ENCODE measurements around the gene LONRF2.
A peak's percentile ranks its signal among the peaks of the same experiment; 100 is the strongest.
"Not testable (repeated sequence)": the region's sequence is repeated elsewhere in the genome, so short reads cannot be mapped to it uniquely, and the experiment has no call there.

The LONRF2 gene

GRCh38 chr2:100321866-100322820 is at the start of gene LONRF2:
Gene LONRF2, minus strand, starts transcription at chr2:100322501. Its CDS starts 408 bp downstream, at chr2:100322093.
- in situ Hi-C loops (cut with HindIII; ENCODE audit: low pct_ligation_motif_present, low pct_unique_long_range_greater_than_20kb, low sequenced_read_pairs), result no loop called here
- peak; percentile 11 for DNase-seq

GRCh38 chr2:100367163-100367562 is 44.9 kb upstream of the LONRF2 start:
- in situ Hi-C loops (cut with HindIII; ENCODE audit: low pct_ligation_motif_present, low pct_unique_long_range_greater_than_20kb, low sequenced_read_pairs), result no loop called here
- DNase-seq, result no peak

- in situ Hi-C loops (cut with HindIII; ENCODE audit: low pct_ligation_motif_present, low pct_unique_long_range_greater_than_20kb, low sequenced_read_pairs), result no loop called here
These were observed 43.1 kb upstream of the LONRF2 start for GRCh38 chr2:100365434-100365833.

DNA sequence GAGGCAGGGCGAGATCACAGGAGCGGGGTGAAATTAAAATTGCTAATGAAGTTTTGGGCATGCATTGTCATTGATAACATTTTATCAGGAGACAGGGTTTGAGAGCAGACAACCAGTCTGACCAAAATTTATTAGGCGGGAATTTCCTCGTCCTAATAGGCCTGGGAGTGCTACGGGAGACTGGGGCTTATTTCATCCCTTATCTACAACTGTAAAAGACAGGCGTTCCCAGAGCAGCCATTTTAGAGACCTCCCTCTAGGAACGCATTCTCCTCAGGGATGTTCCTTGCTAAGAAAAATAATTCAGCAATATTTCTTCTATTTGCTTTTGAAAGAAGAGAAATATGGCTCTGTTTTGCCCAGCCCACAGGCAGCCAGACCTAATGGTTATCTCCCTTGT is 40.0 kb upstream of the LONRF2 start:
- in situ Hi-C loops (cut with HindIII; ENCODE audit: low pct_ligation_motif_present, low pct_unique_long_range_greater_than_20kb, low sequenced_read_pairs); DNase-seq: not testable (repeated sequence)

More at GRCh38 chr2:100365434-100365833, 43.1 kb upstream of the LONRF2 start:
- DNase-seq, result no peak

DNA sequence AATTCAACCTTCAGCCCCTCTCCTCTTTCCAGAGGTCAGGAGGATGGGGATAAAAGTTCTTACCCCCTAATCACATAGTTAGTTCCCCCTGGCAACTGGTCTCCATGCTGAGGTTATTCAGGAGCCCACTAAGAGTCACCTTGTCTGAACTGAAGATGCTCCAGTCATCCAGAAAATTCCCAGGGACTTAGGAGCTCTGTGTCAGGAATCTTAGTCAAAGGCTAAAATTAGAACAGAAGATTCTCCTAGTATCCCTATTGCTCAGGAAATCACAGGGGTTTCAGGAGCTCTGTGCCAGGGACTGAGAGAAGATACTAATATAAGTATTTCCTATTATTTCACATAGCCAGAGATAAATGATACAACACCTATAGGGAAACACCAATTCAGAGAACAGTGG is 37.3 kb upstream of the LONRF2 start:
- in situ Hi-C loops (cut with HindIII; ENCODE audit: low pct_ligation_motif_present, low pct_unique_long_range_greater_than_20kb, low sequenced_read_pairs), result no loop called here
- DNase-seq, result no peak

- in situ Hi-C loops (cut with HindIII; ENCODE audit: low pct_ligation_motif_present, low pct_unique_long_range_greater_than_20kb, low sequenced_read_pairs), result no loop called here
- no peak for DNase-seq
These were observed 36.3 kb upstream of the LONRF2 start for GRCh38 chr2:100358554-100358953.

DNA sequence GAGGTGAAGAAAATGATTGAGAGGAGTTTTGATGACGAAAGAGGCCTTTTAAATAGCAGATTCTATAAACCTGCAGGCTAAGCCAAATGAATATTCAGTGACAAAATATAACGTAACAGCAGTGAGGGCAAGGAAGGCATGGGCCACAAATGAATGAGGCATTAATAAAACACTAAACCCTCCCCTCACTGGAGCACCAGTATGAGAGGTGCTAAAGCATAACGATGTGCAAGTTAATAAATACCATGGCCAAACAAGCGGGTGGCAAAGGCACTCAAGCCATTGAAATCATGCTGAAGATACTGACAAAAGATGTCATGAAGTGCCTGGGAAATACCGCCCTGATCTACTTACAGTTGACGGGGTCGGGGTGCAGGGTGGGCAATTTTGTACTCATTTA is 30.2 kb upstream of the LONRF2 start:
- DNase-seq, result no peak
- in situ Hi-C loops (cut with HindIII; ENCODE audit: low pct_ligation_motif_present, low pct_unique_long_range_greater_than_20kb, low sequenced_read_pairs), result no loop called here

DNA sequence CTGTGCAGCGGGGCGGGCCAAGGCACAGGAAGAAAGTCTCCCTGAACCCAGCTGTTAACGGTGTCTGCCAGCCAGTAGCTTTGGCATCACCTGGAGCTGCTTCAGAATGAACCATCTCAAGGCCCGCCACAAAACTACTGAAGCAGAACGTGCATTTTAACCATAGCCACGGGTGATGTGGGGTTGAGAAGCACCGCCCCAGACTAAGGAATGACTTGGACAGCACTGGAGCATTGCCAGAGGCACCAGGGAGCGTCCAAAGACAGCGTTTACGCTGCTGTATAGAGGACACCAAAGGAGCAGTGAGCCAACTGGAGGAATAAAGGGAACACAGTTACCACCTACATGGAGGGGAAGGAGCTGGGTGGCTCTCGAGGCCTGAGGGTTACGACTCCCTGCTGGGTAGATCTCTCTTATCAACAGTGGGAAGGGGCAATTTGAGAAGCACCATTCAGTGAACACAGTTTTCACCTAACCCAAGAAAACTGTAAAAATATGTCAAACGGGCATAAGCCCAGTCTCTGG is 28.4 kb upstream of the LONRF2 start:
- in situ Hi-C loops (cut with HindIII; ENCODE audit: low pct_ligation_motif_present, low pct_unique_long_range_greater_than_20kb, low sequenced_read_pairs), result no loop called here
- DNase-seq, result peak; percentile 15

- DNase-seq; in situ Hi-C loops (cut with HindIII; ENCODE audit: low pct_ligation_motif_present, low pct_unique_long_range_greater_than_20kb, low sequenced_read_pairs): not testable (repeated sequence)
These were observed 22.8 kb upstream of the LONRF2 start for GRCh38 chr2:100345144-100345543.

DNA sequence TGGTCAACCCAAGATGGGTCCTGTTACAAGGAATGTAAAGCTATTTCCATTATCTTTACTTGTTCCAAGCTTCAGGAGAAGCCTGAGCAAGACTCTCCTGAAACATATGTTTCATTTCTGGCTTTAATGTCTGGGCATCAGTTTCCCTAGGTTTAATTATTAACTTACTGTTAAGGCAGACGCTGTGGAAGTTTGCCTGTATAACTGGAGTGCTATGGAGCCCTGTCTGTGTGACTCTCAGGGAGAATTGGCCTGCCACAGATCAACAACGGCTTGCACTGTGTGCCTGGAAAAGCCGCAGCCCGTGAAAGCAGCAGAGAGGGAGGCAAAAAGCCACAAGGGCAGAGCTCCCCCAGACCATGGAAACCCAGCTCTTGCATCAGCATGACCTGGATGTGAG is 22.1 kb upstream of the LONRF2 start:
- DNase-seq, result no peak
- in situ Hi-C loops (cut with HindIII; ENCODE audit: low pct_ligation_motif_present, low pct_unique_long_range_greater_than_20kb, low sequenced_read_pairs), result no loop called here

DNA sequence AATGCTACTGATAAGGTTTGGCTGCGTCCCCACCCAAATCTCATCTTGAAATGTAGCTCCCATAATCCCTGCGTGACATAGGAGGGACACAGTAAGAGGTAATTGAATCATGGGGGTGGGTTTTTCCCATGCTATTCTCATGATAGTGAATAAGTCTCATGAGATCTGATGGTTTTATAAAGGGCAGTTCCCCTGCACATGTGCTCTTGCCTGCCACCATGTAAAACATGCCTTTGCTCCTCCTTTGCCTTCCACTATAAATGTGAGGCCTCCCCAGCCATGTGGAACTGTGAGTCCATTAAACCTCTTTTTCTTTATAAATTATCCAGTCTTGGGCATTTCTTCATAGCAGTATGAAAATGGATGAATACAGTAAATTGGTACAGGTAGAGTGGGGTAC is 20.2 kb upstream of the LONRF2 start:
- DNase-seq; in situ Hi-C loops (cut with HindIII; ENCODE audit: low pct_ligation_motif_present, low pct_unique_long_range_greater_than_20kb, low sequenced_read_pairs): not testable (repeated sequence)

- in situ Hi-C loops (cut with HindIII; ENCODE audit: low pct_ligation_motif_present, low pct_unique_long_range_greater_than_20kb, low sequenced_read_pairs), result no loop called here
- DNase-seq, result no peak
These were observed 17.5 kb upstream of the LONRF2 start for GRCh38 chr2:100339823-100340222.

DNA sequence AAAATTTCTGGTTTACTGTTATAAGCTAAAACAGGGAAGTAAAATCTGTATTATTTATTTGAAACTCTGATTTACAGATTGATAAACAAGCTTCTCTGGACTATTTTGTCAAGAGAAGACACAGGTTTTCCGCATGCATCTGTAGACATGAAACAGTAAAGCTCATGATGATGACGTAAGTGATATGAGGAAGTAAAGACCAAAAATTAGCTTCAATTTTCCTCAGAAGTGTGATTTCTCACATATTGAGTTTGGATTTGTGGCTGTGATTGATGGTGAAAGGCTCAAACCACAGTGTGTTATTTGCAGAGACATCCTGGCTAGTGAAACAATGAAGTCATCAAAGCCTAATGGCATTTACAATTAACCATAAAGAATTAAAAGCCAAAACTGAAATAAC is 12.6 kb upstream of the LONRF2 start:
- no peak for DNase-seq
- in situ Hi-C loops (cut with HindIII; ENCODE audit: low pct_ligation_motif_present, low pct_unique_long_range_greater_than_20kb, low sequenced_read_pairs), result no loop called here

- no peak for DNase-seq
- in situ Hi-C loops (cut with HindIII; ENCODE audit: low pct_ligation_motif_present, low pct_unique_long_range_greater_than_20kb, low sequenced_read_pairs), result no loop called here
These were observed 5.4 kb upstream of the LONRF2 start for GRCh38 chr2:100327742-100328141.

DNA sequence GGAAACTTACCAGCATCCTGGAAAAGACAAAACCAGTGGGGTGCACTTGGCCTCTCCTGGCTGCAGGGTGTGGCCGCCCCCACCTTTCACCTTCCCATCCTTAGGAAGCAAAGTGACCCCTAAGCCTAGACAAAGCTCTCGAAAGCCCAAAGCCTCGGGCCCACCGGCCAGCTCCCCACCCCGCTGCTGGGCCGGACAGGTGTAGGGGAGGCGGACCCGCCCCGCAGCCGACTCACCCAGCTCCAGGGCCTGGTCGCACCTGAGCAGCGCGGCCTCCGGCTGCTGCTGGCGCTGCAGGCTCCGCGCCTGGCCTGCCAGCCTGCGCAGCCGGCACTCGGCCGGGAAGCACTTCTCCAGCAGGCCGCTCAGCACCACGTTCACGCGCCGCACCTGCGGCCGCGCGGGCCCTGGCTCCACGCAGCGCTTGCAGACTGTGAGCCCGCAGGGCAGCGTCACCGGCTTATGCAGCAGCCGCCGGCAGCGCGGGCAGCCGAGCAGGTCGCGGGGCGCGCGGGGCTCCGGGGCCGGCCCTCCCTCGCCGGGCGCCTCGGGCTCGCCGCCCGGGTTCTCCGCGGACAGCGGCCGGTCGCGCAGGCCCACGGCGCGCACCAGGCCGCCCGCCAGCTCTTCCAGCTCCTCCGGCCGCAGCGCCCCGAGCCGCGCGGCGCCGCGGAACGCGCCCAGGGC is 979 bp downstream of the LONRF2 start:
- DNase-seq, result peak; percentile 64
- in situ Hi-C loops (cut with HindIII; ENCODE audit: low pct_ligation_motif_present, low pct_unique_long_range_greater_than_20kb, low sequenced_read_pairs), result no loop called here

- DNase-seq, result no peak
- in situ Hi-C loops (cut with HindIII; ENCODE audit: low pct_ligation_motif_present, low pct_unique_long_range_greater_than_20kb, low sequenced_read_pairs), result no loop called here
These were observed 1.6 kb downstream of the LONRF2 start for GRCh38 chr2:100320547-100321178.

DNA sequence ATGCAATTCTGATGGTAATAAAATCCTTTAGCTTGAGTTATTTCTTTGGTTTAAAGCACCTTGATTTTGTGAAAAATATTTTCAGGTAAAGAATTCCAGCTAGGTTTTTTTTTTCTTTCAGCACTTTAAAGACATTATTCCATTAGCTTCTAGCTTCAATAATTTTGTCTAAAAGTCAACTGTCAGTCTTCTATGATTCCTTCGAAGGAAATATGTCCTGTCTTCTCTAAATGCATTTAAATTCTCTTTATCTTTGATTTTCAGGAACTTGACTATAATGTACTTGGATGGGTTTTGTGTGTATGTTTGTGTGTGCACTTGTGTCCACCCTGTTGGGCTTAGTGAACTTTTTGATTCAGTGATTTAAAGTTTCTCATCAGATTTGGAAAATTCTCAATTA is 4.7 kb downstream of the LONRF2 start:
- in situ Hi-C loops (cut with HindIII; ENCODE audit: low pct_ligation_motif_present, low pct_unique_long_range_greater_than_20kb, low sequenced_read_pairs), result no loop called here
- DNase-seq, result peak; percentile 46

DNA sequence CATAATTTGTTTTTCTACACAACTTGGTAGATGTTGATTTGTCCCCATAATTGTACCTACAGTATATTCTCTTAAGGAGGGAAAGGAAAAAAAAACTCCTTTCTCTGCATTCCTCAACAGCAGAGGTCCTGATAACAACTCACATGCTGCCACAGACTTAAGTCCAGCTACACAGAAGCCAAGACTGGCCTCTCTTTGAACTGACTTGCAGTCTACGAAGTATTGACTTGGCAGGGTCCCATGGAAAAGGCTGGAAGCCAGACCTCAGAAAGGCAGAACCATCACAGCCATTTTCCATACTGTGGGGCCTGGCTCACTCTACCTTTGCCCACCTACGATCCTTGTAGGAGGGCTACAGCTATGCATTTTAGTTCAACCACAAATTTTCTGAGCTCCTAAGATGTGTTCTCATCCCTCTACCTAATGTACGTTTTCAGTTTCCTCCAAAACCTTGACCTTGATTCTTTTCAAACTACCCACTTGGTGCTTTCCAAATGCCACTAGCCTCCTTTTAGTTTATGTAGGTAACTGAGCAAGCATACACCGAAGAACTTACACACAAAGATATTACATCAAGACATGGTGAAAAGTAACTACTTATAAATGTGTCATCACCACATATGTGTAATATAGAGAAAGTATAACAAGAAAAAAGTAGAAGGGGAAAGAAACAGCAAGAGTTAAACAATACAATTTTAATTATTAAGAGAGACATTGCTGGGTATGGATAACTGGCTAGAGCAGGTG is 12.2 kb downstream of the LONRF2 start:
- in situ Hi-C loops (cut with HindIII; ENCODE audit: low pct_ligation_motif_present, low pct_unique_long_range_greater_than_20kb, low sequenced_read_pairs), result no loop called here
- no peak for DNase-seq
